ENCODE measurements around the gene COL7A1.

The COL7A1 gene

GRCh38 chr3:48595075-48595525 is at the start of gene COL7A1:
Gene COL7A1, minus strand, starts transcription at chr3:48595329. Its CDS starts 170 bp downstream, at chr3:48595159.
- no peak for DNase-seq

GRCh38 chr3:48642605-48643004 is 47.5 kb upstream of the COL7A1 start:
- DNase-seq = no peak

DNA sequence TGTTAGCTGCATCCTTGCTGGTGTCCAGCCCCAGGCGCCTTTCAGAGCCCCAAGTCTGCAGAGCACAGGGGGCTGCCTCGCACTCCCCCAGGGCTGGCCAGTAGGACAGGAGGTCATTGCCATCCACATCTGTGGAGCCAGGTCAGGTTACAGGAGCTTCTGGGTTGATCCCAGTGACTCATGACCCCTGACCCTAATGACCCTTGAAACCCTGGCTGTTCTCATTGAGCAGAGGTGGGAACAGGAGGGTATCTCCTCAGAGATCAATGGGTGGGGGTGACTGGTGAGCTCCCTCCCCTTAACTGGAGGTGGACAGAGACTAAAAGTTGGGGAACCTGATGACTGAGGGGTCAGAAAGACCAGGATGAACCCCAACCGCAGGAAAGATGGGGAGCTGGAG is 46.3 kb upstream of the COL7A1 start:
- no peak for DNase-seq

DNA sequence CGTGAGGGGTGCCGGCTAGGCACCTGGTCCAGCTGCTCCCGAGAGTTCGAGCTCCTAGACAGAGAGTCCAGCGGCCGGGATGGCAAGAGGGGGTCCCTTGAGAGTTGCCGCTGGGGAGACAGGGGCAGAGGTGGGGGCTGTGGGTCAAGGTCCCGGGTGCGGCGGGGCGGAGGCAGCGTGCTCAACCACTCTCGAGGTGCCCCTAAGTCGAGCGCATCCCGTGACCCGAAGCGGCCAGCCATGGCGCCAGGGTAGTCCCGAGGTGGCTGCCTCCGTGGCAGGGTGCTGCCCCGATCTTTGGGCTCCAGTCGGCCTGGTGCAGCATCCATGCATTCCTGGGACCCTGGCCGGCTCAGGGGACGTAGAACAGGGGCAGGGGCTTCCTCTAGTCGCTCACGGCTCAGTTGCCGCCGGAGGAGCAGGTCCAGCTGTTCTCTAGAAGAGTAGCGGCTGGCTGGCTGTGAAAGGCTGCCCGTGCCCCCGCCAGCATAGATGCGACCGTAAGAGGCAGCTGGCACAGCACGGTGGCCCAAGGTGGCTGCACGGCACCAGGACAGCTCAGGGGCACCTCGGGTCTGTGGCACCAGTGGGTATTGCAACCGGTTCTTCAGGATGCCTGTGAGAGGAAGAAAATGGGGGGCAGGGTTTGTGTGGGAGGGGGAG is 44.9 kb upstream of the COL7A1 start:
- DNase-seq = no peak

GRCh38 chr3:48637305-48637704 is 42.2 kb upstream of the COL7A1 start:
- no peak for DNase-seq

DNA sequence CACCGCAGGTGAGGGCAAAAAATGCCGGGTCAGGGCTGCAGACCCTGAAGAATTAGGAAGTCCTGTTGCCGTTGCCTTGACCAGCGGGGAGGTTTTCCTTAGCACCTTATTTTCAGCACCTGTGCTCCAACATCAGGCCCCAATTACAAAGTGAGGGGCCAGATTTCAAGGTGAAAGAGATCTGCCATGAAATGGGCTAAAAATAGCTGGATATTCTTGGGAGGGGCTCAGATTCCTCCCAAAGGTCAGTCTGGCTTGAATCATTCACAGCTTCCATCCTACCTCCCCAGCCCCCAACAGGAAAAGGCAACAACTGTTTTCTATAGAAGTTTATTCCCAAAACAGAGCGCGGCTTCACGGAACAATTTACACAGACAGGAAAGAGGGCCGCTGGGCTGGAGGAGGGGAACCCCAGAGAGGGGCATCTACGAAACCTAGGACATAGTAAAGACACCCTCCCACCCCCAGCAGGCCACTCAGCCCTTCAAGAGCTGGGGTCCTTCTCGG is 41.1 kb upstream of the COL7A1 start:
- DNase-seq = no peak

- DNase-seq = peak; percentile 82 to 90 (median 85)
These were observed 40.3 kb upstream of the COL7A1 start, which contains the start of gene SLC26A6 for GRCh38 chr3:48635222-48636021. Gene SLC26A6, minus strand, starts transcription at chr3:48635461. Its CDS starts 68 bp downstream, at chr3:48635393.

DNA sequence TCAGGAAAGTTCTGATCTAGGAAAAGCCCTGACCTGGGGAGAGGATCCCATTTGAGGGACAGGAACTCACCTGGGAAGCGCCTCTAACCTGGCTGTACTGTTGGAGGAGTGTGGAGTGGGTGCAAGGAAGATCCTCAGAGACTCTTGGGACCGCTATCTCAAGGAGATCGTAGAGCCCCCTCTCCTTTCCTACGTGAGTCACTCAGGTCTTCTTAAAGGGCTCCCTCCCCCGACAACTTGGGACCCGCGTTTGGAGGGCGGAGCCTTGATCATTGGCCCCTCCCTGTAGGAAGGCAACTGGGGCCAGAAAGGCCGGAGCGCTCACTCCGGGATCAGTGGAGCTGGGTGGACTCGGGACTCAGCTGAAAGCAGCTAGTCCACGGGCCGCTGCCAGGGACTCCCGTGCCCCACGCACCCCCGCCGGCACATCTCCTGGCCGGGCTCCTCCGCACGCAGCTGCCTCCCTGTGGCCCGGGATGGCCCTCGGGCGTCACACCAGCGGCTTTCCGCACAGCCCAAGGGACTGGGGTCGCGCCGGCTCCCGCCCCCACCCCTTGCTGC is 39.6 kb upstream of the COL7A1 start:
- peak in 2 of 4 experiments; percentile 11 to 17 for DNase-seq

DNA sequence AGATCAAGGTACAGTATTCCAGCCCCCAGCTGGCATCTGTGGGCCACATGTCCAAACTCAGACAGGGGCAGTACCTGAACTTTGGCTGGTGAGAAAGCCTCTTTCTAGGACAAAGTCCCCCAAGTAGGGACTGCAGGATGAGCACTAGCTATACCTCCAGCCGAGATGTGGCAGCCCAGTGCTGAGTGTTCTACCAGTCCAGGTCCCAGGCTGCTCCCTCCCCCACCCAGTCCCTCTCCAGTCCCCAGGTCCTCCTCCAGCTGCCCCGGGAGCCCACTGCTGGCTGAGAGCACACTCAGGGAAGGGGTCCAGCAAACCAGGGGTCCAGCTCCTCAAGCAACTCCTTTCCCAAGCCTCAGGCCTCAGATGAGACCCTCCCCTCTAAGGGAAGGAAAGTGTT is 38.6 kb upstream of the COL7A1 start:
- no peak for DNase-seq

GRCh38 chr3:48633256-48633655 is 38.1 kb upstream of the COL7A1 start:
- DNase-seq = no peak

- DNase-seq = no peak
These were observed 36.7 kb upstream of the COL7A1 start for GRCh38 chr3:48631516-48632448.

DNA sequence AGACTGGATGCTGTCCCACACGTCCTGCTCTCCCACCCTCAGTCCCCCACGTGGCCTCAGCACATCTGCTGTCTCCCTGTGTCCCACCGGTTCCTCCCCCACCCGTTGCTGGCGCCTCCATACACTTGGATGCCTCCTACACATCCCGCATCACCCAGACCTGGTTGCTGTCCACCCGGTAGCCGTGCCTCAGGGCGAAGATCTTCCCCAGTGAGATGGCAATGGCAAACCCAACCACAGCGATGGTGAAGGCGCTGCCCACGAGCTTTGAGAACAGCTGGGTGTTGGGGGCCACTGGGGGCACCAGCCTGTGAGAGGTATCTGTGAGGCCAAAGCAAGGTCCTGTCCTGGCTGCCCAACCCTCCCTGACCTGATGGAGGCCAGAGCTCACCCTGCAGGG is 35.7 kb upstream of the COL7A1 start:
- DNase-seq = no peak

DNA sequence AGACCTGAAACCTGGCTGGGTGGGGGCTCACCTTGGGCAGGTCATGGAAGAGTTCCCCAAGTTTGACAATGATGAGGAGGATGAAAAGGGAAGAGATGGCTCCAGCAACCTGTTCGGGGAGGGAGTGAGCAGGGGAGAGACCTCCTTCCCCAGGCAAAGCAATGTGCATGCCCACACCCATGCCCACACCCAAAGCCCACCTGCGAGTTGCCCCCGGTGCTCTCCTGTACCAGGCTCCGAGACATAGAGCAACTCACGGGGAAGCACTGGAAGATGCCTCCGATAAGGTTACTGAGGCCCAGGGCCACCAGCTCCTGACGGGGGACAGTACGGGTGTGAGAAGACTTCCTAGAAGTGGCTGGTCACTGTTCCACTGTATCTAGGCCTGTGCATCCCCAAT is 35.3 kb upstream of the COL7A1 start:
- no peak for DNase-seq

GRCh38 chr3:48629894-48630293 is 34.8 kb upstream of the COL7A1 start:
- DNase-seq = no peak

DNA sequence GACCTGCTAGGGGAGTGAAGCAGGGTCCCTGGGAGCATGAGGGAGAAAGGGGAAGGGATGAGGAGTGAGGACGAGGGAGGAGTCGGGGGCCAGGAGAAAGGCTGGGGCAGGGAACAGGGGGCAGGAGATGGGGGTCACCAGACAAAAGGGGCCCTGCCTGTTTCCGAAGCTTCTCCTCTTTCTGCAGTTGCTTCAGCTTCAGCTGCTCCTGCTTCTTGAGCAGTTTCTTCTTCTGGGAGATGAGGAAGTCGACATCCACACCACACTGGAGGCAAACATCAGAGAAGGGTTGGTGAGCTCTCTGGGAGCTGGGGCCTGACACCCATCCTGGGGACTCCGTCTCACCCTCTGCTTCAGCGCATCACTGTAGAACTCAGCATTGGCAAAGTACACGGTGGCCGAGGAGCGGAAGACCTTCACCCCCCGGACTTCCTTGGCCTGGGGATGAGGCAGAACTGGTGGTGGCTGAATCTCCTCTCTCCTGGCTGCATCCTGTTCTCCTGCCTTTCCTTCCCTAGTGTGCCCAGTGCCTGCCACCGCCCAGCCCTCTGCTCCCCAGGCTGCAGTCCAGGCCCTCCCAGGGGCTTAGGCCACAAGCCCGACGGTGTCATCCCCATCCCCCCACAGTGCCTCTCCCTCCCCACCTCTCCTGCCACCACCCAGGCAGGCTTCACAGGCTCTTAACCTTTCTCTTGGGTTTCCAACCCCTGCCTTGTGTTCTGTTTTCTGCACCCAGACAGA is 33.3 kb upstream of the COL7A1 start:
- DNase-seq = no peak

GRCh38 chr3:48625600-48625999 is 30.5 kb upstream of the COL7A1 start:
- no peak for DNase-seq

GRCh38 chr3:48624767-48625166 is 29.6 kb upstream of the COL7A1 start:
- no peak for DNase-seq

DNA sequence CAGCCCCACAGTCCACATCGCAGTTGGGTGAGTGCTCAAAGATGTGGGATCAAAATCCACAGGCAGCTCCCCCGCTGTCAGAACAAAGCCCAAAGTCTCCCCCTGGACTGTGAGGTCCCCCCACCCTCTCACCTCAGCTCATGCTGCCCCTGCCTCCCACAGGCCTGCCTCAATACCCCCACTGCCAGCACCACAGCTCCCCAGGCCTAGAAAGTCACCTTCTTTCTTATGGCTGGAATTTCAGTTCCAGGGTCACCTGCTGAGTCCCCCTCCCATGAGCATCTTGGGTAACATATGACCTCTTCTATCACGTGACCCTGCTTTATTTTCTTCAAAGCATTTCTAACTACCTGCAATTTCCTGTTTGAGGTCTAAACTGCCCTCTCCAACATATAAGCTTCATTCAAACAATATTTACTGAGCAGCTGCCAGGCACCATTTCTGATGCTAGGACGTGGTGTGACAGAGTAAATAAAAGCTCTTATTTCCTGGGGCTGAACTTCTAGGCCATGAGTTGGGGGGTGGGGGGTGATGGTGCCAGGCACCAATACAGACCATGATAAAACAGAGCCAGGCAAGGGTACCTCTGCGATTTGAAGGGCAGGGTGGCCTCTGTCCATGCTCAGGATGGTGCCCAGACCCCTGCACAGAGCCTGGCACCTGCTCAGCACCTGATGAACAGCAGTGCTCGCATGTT is 28.9 kb upstream of the COL7A1 start:
- DNase-seq = no peak

DNA sequence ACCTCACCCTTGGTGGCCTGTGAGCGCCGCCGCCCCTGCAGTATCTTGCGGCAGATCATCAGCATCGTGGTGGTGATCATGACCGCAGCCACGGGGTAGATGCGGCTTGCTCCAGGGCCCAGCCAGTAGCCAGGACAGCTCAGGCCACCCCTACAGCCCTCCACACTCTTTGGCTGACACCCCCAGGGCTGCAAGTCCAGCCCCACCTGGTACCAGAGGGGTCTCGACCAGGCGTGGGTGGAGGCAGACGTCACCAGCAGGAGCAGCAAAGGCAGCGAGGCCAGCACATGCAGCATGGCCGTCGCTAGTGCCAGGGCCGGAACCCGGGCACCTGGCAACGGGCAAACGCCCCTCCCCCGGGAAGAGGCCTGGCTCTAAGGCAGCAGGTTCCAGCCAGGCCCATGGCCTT is 26.3 kb upstream of the COL7A1 start, which contains the start of gene TMEM89:
Gene TMEM89 (minus strand): TSS at position 309 of the 409 bp plus-strand sequence. CDS start 13 bp downstream, at position 296.
- no peak for DNase-seq

DNA sequence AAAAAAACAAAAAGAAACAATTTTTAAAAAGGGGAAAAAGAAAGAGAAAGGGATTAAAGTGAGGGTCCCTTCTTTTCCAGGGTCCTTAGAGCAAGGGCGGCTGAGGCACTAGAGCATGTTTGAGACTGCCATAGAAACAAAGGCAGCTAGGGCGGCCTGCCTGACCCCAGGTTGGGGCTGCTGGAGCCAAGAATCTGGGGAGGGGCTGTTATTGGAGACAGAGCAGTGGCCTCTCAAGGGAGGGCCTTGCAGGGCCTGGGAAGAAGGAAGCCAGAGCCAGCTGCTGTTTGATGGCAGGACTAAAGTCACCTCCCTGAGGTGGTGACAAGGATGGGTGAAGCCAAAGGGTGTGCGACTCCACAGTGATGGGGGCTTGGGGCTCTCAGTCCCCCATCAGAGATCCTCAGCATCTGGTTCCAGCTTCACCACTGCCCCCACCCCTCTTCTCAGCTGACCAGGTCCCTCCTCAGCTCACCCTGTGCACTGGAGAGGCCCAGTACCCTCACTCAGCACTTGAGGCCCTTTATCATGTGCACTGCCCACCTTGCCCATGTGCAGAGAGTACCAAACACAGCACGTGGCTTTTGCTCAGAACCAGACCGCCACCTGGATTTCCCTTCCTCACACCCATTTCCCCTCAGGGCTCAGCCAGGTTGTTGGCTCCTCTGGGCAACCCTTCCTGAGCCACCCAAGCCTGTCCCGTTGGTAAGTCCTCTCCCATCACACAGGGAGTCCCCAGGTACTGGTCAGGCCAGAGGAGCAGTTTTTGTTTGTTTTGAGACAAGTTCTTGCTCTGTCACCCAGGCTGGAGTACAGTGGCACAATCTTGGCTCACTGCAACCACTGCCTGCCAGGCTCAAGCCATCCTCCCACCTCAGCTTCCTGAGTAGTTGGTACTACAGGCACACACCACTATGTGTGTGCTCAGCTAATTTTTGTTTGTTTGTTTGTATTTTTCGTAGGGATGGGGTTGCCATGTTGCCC is 24.7 kb upstream of the COL7A1 start:
- DNase-seq = no peak
